H9 (cell line): ENCODE results near the gene NPAS1. TPM values are rescaled to one million over a fixed set of nuclear protein-coding genes. Genes with fewer than 3 reads are reported as not detected.
A peak's percentile ranks its signal among the peaks of the same experiment; 100 is the strongest.

Experiments used
- DNase-seq: peaks from one replicate; pipeline ENCODE4 v3.0.0-alpha.2; 2017
- H2AFZ ChIP-seq: one replicate; pipeline ENCODE4 v1.6.1; 2013; ENCODE audit warnings: mild to moderate bottlenecking, low read length, control low read depth, moderate library complexity
- H2AK5ac ChIP-seq: 2 replicates; pipeline ENCODE4 v1.6.1; 2013; ENCODE audit warnings: low read length, control low read depth, mixed read lengths; ENCODE audit not compliant: insufficient read length
- H2BK120ac ChIP-seq: one replicate; pipeline ENCODE4 v1.6.1; 2013; ENCODE audit warnings: low read depth, mild to moderate bottlenecking, low read length, control low read depth, inconsistent platforms; ENCODE audit not compliant: poor library complexity, severe bottlenecking
- H2BK12ac ChIP-seq: 2 replicates; pipeline ENCODE4 v1.6.1; 2013; ENCODE audit warnings: low read length, control low read depth, mixed read lengths, low read depth; ENCODE audit not compliant: insufficient read length
- H2BK15ac ChIP-seq: 2 replicates; pipeline ENCODE4 v1.6.1; 2013; ENCODE audit warnings: low read depth, low read length, control low read depth
- H2BK20ac ChIP-seq: one replicate; pipeline ENCODE4 v1.6.1; 2013; ENCODE audit warnings: low read depth, mild to moderate bottlenecking, low read length, control low read depth, inconsistent platforms; ENCODE audit not compliant: poor library complexity, severe bottlenecking
- H2BK5ac ChIP-seq: 2 replicates; pipeline ENCODE4 v1.6.1; 2013; ENCODE audit warnings: low read length, control low read depth, mixed read lengths; ENCODE audit not compliant: insufficient read length
- H3K14ac ChIP-seq: 2 replicates; pipeline ENCODE4 v1.6.1; 2013; ENCODE audit warnings: low read length, control low read depth; ENCODE audit not compliant: insufficient read depth
- H3K18ac ChIP-seq: 2 replicates; pipeline ENCODE4 v1.6.1; 2013; ENCODE audit warnings: low read depth, mild to moderate bottlenecking, mixed read lengths, low read length, control low read depth; ENCODE audit not compliant: insufficient read length
- H3K23ac ChIP-seq: 2 replicates; pipeline ENCODE4 v1.6.1; 2013; ENCODE audit warnings: low read length, control low read depth, mixed read lengths, low read depth; ENCODE audit not compliant: insufficient read length
- H3K23me2 ChIP-seq: 2 replicates; pipeline ENCODE4 v1.6.1; 2013; ENCODE audit warnings: low read depth, mild to moderate bottlenecking, mixed read lengths, low read length, control low read depth; ENCODE audit not compliant: insufficient read length, poor library complexity, severe bottlenecking
- H3K27ac ChIP-seq: 2 replicates; pipeline ENCODE4 v1.5.1; 2013; ENCODE audit warnings: low read length, control low read depth, mixed read lengths, low read depth; ENCODE audit not compliant: insufficient read length
- H3K27me3 ChIP-seq: 2 replicates; pipeline ENCODE4 v1.6.1; 2013; ENCODE audit warnings: low read length, control low read depth, inconsistent platforms; ENCODE audit not compliant: insufficient read depth
- H3K4ac ChIP-seq: 2 replicates; pipeline ENCODE4 v1.6.1; 2013; ENCODE audit warnings: low read depth, mild to moderate bottlenecking, control low read depth, inconsistent platforms, low read length, moderate library complexity
- H3K4me1 ChIP-seq: 2 replicates; pipeline ENCODE4 v1.6.1; 2013; ENCODE audit warnings: low read length, control low read depth, inconsistent platforms; ENCODE audit not compliant: insufficient read depth
- H3K4me2 ChIP-seq: 2 replicates; pipeline ENCODE4 v1.6.1; 2013; ENCODE audit warnings: low read length, control low read depth, mixed read lengths; ENCODE audit not compliant: insufficient read length, insufficient read depth
- H3K56ac ChIP-seq: 2 replicates; pipeline ENCODE4 v1.6.1; 2013; ENCODE audit warnings: low read depth, mild to moderate bottlenecking, mixed read lengths, low read length, control low read depth; ENCODE audit not compliant: insufficient read length
- H3K79me1 ChIP-seq: 2 replicates; pipeline ENCODE4 v1.6.1; 2013; ENCODE audit warnings: low read depth, mild to moderate bottlenecking, moderate library complexity, low read length, control low read depth, inconsistent platforms; ENCODE audit not compliant: insufficient read depth, poor library complexity, severe bottlenecking
- H3K79me2 ChIP-seq: 2 replicates; pipeline ENCODE4 v1.6.1; 2013; ENCODE audit warnings: low read length, control low read depth, inconsistent platforms; ENCODE audit not compliant: insufficient read depth
- H3K9ac ChIP-seq: 2 replicates; pipeline ENCODE4 v1.6.1; 2013; ENCODE audit warnings: low read length, control low read depth, mixed read lengths; ENCODE audit not compliant: insufficient read length; ENCODE audit errors: extremely low read depth
- H3K9me3 ChIP-seq: one replicate; pipeline ENCODE4 v1.6.1; 2013; ENCODE audit warnings: low read depth, low read length, inconsistent platforms; ENCODE audit not compliant: control insufficient read depth
- H3T11ph ChIP-seq: one replicate; pipeline ENCODE4 v1.6.1; 2013; ENCODE audit warnings: mild to moderate bottlenecking, low read length, control low read depth, inconsistent platforms
- H4K20me1 ChIP-seq: one replicate; pipeline ENCODE4 v1.6.1; 2013; ENCODE audit not compliant: control insufficient read depth, insufficient read length, insufficient read depth
- H4K5ac ChIP-seq: 2 replicates; pipeline ENCODE4 v1.6.1; 2013; ENCODE audit warnings: low read depth, mild to moderate bottlenecking, mixed read lengths, low read length, control low read depth; ENCODE audit not compliant: insufficient read length
- H4K8ac ChIP-seq: replicated peaks from 2 replicates; pipeline ENCODE4 v1.6.1; 2013; ENCODE audit warnings: low read length, control low read depth, mixed read lengths, low read depth; ENCODE audit not compliant: insufficient read length
- H4K91ac ChIP-seq: 2 replicates; pipeline ENCODE4 v1.6.1; 2013; ENCODE audit warnings: low read depth, mild to moderate bottlenecking, moderate library complexity, mixed read lengths, low read length, control low read depth; ENCODE audit not compliant: insufficient read length
- H3K27ac Mint-ChIP-seq, 3 experiments: 2 replicates in 2 of 3; 3 replicates in 1 of 3; pipeline ENCODE4 v1.8.0; 2020 to 2021; ENCODE audit warnings: mixed read lengths in 3 of 3, mild to moderate bottlenecking in 1 of 3, moderate library complexity in 1 of 3
- H3K27me3 Mint-ChIP-seq: 2 replicates; pipeline ENCODE4 v1.8.0; 2021; ENCODE audit warnings: low read depth, mild to moderate bottlenecking, moderate library complexity, mixed read lengths
- H3K36me3 Mint-ChIP-seq, 3 experiments: 2 replicates in 2 of 3; 3 replicates in 1 of 3; pipeline ENCODE4 v1.8.0; 2020 to 2021; ENCODE audit warnings: low read depth in 3 of 3, mixed read lengths in 3 of 3; ENCODE audit not compliant: insufficient read depth in 1 of 3
- H3K4me1 Mint-ChIP-seq, 2 experiments: 2 replicates each; pipeline ENCODE4 v1.8.0; 2020; ENCODE audit warnings: mixed read lengths in 2 of 2
- H3K4me3 Mint-ChIP-seq, 2 experiments: 2 replicates in 1 of 2; 3 replicates in 1 of 2; pipeline ENCODE4 v1.8.0; 2020 to 2021; ENCODE audit warnings: mild to moderate bottlenecking in 2 of 2, mixed read lengths in 2 of 2, moderate library complexity in 1 of 2
- H3K9me3 Mint-ChIP-seq, 2 experiments: 2 replicates in 1 of 2; 3 replicates in 1 of 2; pipeline ENCODE4 v1.8.0; 2020; ENCODE audit warnings: mild to moderate bottlenecking in 2 of 2, mixed read lengths in 2 of 2, moderate library complexity in 1 of 2
- CTCF ChIP-seq: fragments of 200-600 bp; sonication (generic); conservative IDR thresholded peaks from 3 replicates; pipeline ENCODE4 v1.8.0; 2021; ENCODE audit warnings: antibody characterized with exemption, mild to moderate bottlenecking
- WGBS: extraction: QIAGEN DNeasy Blood & Tissue Kit; methylation state at CpG from one replicate; pipeline ENCODE4 v1.1.7; 2013; ENCODE audit warnings: missing lambda C conversion rate, low lambda C conversion rate, mixed read lengths; ENCODE audit not compliant: insufficient read length; ENCODE audit errors: extremely low coverage; 5-methylcytosine and 5-hydroxymethylcytosine counted together
- total RNA-seq: library from RNA; stranded (reverse); gene quantifications from 2 replicates; pipeline ENCODE4 v1.2.1, GENCODE V29; 2021

The NPAS1 gene
- total RNA-seq, 1 experiment from 2014 or later: 17.8 TPM

- H3K4me2 ChIP-seq: peak overlapping the region; percentile 61
- peaks cover 14 to 21% of the 10 kb centered on the region in 2 experiments for H3K4me1 Mint-ChIP-seq
- H3K79me2 ChIP-seq: no peaks in the 10 kb centered on the region
- no peak overlapping the region for H3K18ac ChIP-seq
- H2AFZ ChIP-seq: no peak overlapping the region
- H3K9ac ChIP-seq: no peak overlapping the region
- WGBS: no CpG with 5 or more reads among the region's 33 CpGs
- H4K91ac ChIP-seq: no peak overlapping the region
- no peak overlapping the region for H3T11ph ChIP-seq
- peak; percentile 39 for DNase-seq
- H3K27me3 ChIP-seq: peaks cover 42% of the 10 kb centered on the region
- H4K8ac ChIP-seq: no peak overlapping the region
- H2BK120ac ChIP-seq: no peak overlapping the region
- H3K9me3 ChIP-seq: no peaks in the 10 kb centered on the region
- H2BK5ac ChIP-seq: no peak overlapping the region
- no peaks in the 10 kb centered on the region for H3K9me3 Mint-ChIP-seq
- H3K23me2 ChIP-seq: peaks cover 18% of the 10 kb centered on the region
- H3K23ac ChIP-seq: no peak overlapping the region
- peaks cover 87% of the 10 kb centered on the region for H3K27me3 Mint-ChIP-seq
- peak; percentile 13; the same call in 1 of the 3 replicates for TF ChIP-seq CTCF
- 0 out of 2 replicates have a peak, but pooled peaks cover 2% of the 10 kb centered on the region for H3K4me1 ChIP-seq
- no peaks in the 10 kb centered on the region for H3K79me1 ChIP-seq
- H2BK20ac ChIP-seq: no peak overlapping the region
- H3K56ac ChIP-seq: no peak overlapping the region
- peaks cover 0 to 4% (median 4%) of the 10 kb centered on the region in 3 experiments; a peak in 4 of 7 replicates for H3K36me3 Mint-ChIP-seq
- no peak overlapping the region for H3K27ac ChIP-seq
- no peak overlapping the region for H2AK5ac ChIP-seq
- no peak overlapping the region for H3K14ac ChIP-seq
- H2BK12ac ChIP-seq: no peak overlapping the region
- H2BK15ac ChIP-seq: no peak overlapping the region
- H3K4ac ChIP-seq: no peak overlapping the region
- H4K5ac ChIP-seq: no peak overlapping the region
- peak overlapping the region; percentile 36 to 75 for H3K4me3 Mint-ChIP-seq
- no peaks in the 10 kb centered on the region for H4K20me1 ChIP-seq
- H3K27ac Mint-ChIP-seq: no peak overlapping the region
These were observed 3.2 kb downstream of the NPAS1 start for GRCh38 chr19:47022541-47023447.
